Choroid plexus epithelial cell (primary cell): ENCODE results near the gene AKAIN1.

Source experiments
- DNase-seq: peaks from one replicate; pipeline ENCODE4 v3.0.0-alpha.2; 2010; ENCODE audit warnings: low read depth
- H3K4me3 ChIP-seq: 2 replicates; pipeline ENCODE4 v1.5.1; 2011; ENCODE audit warnings: low read depth, mild to moderate bottlenecking, control low read depth, low read length, moderate library complexity
- CTCF ChIP-seq: conservative IDR thresholded peaks from 2 replicates; pipeline ENCODE4 v1.5.1; 2011; ENCODE audit warnings: low read depth, mild to moderate bottlenecking, control low read depth, inconsistent platforms, low read length, moderate library complexity

Gene AKAIN1

DNA sequence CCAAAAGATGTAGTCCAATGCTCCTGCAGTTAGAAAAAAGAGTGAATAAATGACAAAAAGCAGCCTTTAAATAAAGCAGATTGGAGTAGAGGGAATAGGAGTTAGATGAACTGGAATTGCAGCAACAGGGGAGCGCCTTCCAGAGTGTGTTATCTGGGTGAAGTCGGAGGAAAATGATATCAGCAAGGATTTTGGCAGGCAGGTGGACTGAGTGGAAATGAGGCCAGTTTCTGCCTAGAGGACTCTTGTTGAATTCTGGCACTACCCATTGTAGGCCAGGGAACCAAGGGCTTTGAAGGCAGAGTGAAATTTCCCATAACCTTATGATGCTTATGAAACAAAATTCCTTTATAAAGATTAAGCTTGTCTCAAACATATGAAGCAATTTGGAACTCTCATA is 59.8 kb downstream of the AKAIN1 start:
- no peak for TF ChIP-seq CTCF
- DNase-seq = no peak
- H3K4me3 ChIP-seq = no peak overlapping the region

GRCh38 chr18:5132987-5133386 is 64.1 kb downstream of the AKAIN1 start:
- no peak for TF ChIP-seq CTCF
- DNase-seq = no peak
- H3K4me3 ChIP-seq = no peak overlapping the region

- DNase-seq = no peak
- no peak for TF ChIP-seq CTCF
- no peak overlapping the region for H3K4me3 ChIP-seq
These were observed 74.8 kb downstream of the AKAIN1 start for GRCh38 chr18:5122272-5122671.

DNA sequence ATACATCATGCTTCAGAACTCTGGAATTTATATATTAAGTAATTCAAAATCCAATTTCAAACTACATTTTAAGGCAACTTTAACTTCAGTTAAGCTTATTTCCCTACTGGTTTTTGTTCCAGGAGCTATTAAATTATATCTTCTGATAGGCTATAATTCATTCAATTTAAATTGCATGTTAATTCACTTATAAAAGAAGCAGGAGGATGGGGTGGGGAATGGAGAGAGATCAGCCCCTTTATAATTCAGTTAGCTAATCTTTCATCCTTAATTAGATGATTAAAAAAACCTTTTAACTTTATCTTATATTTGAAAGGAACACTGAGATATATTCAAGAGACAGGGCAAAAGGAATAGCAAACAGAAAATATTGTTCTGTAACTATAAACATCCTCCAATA is 86.8 kb downstream of the AKAIN1 start:
- no peak overlapping the region for H3K4me3 ChIP-seq
- no peak for TF ChIP-seq CTCF
- no peak for DNase-seq

DNA sequence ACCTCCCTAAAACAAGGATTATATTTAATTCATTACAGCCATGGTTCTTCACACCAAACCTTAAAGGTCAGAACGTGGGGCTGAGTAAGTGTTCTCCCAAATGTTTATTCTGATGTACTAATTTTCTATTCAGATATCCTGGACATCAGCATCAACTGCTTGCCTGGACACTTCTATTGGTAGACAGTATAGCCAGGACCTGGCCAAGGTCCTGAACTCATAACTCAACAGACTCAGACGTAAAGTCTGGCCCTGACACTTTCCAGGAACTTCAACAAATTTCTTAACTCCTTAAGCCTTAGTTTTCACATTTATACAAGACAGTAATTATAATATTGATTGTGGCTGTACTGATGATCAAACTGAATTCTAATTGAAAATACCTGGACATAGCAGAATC is 89.1 kb downstream of the AKAIN1 start:
- no peak for TF ChIP-seq CTCF
- H3K4me3 ChIP-seq = no peak overlapping the region
- DNase-seq = no peak

GRCh38 chr18:5106730-5107129 is 90.3 kb downstream of the AKAIN1 start:
- no peak overlapping the region for H3K4me3 ChIP-seq
- no peak for TF ChIP-seq CTCF
- DNase-seq = no peak

DNA sequence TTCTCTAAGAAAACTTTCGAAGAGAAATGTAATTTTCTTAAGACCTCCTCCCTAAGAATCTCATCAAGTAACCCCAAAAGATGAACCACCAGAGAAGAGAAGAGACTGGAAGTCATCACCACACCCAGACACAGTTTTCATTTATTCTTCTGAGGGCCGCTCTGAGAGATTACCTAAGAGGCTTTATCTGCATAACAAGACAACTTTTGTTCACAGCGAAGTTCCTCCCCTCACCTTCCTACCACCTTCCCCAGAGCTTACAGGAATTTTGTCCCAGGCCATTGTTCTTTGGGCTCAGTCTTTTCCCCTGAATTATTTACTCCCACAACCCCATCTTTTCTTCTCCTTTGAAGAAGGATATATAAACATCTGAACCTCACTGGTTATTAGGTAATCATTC is 92.8 kb downstream of the AKAIN1 start:
- no peak for DNase-seq

More for the DNA sequence above, 92.8 kb downstream of the AKAIN1 start:
- H3K4me3 ChIP-seq = no peak overlapping the region
- no peak for TF ChIP-seq CTCF
